ENCODE measurements around the gene WWTR1. TPM values are rescaled to one million over a fixed set of nuclear protein-coding genes. Genes with fewer than 3 reads are reported as not detected.

The WWTR1 gene
- total RNA-seq, 1 experiment from 2014 or later = 14.1 TPM

- no peak overlapping the region for H3K4me3 ChIP-seq (ENCODE audit: insufficient read depth, low read depth, low read length)
Measured at GRCh38 chr3:149512073-149512782, 145.6 kb downstream of the WWTR1 start.

GRCh38 chr3:149511040-149511626, 146.7 kb downstream of the WWTR1 start:
- no peak for DNase-seq
- Histone ChIP-seq H3K4me3 (ENCODE audit: insufficient read depth, low read depth, low read length) (no peak overlapping the region), H3K36me3 (replicated peaks; ENCODE audit: control insufficient read depth, insufficient read depth, low read length) (no peaks in the 10 kb centered on the region), H3K27me3 (ENCODE audit: control insufficient read depth, insufficient read depth, low read length) (no peaks in the 10 kb centered on the region)

More at GRCh38 chr3:149512073-149512782, 145.6 kb downstream of the WWTR1 start:
- Histone ChIP-seq H3K27me3 (ENCODE audit: control insufficient read depth, insufficient read depth, low read length) (no peaks in the 10 kb centered on the region), H3K36me3 (replicated peaks; ENCODE audit: control insufficient read depth, insufficient read depth, low read length) (no peaks in the 10 kb centered on the region)
- DNase-seq = peak; percentile 56

- no peak for DNase-seq
- Histone ChIP-seq H3K4me3 (ENCODE audit: insufficient read depth, low read depth, low read length) (no peak overlapping the region), H3K27me3 (ENCODE audit: control insufficient read depth, insufficient read depth, low read length) (no peaks in the 10 kb centered on the region), H3K36me3 (replicated peaks; ENCODE audit: control insufficient read depth, insufficient read depth, low read length) (no peaks in the 10 kb centered on the region)
Measured at GRCh38 chr3:149510480-149510879, 147.3 kb downstream of the WWTR1 start.

GRCh38 chr3:149509526-149509925, 148.3 kb downstream of the WWTR1 start:
- Histone ChIP-seq H3K4me3 (ENCODE audit: insufficient read depth, low read depth, low read length) (no peak overlapping the region), H3K36me3 (replicated peaks; ENCODE audit: control insufficient read depth, insufficient read depth, low read length) (no peaks in the 10 kb centered on the region), H3K27me3 (ENCODE audit: control insufficient read depth, insufficient read depth, low read length) (no peaks in the 10 kb centered on the region)
- no peak for DNase-seq

- Histone ChIP-seq H3K4me3 (ENCODE audit: insufficient read depth, low read depth, low read length) (no peak overlapping the region), H3K27me3 (ENCODE audit: control insufficient read depth, insufficient read depth, low read length) (no peaks in the 10 kb centered on the region), H3K36me3 (replicated peaks; ENCODE audit: control insufficient read depth, insufficient read depth, low read length) (no peaks in the 10 kb centered on the region)
- no peak for DNase-seq
Measured at GRCh38 chr3:149507491-149508324, 150.1 kb downstream of the WWTR1 start.

GRCh38 chr3:149506965-149507364, 150.9 kb downstream of the WWTR1 start:
- Histone ChIP-seq H3K27me3 (ENCODE audit: control insufficient read depth, insufficient read depth, low read length) (no peaks in the 10 kb centered on the region), H3K36me3 (replicated peaks; ENCODE audit: control insufficient read depth, insufficient read depth, low read length) (no peaks in the 10 kb centered on the region), H3K4me3 (ENCODE audit: insufficient read depth, low read depth, low read length) (no peak overlapping the region)
- no peak for DNase-seq

- no peak overlapping the region for H3K4me3 ChIP-seq (ENCODE audit: insufficient read depth, low read depth, low read length)
- H3K36me3 ChIP-seq (replicated peaks; ENCODE audit: control insufficient read depth, insufficient read depth, low read length) = no peaks in the 10 kb centered on the region
- no peaks in the 10 kb centered on the region for H3K27me3 ChIP-seq (ENCODE audit: control insufficient read depth, insufficient read depth, low read length)
- DNase-seq = no peak
Measured at GRCh38 chr3:149506540-149506939, 151.3 kb downstream of the WWTR1 start.

- no peaks in the 10 kb centered on the region for H3K36me3 ChIP-seq (replicated peaks; ENCODE audit: control insufficient read depth, insufficient read depth, low read length)
- no peaks in the 10 kb centered on the region for H3K27me3 ChIP-seq (ENCODE audit: control insufficient read depth, insufficient read depth, low read length)
- H3K4me3 ChIP-seq (ENCODE audit: insufficient read depth, low read depth, low read length) = no peak overlapping the region
- DNase-seq = no peak
Measured at GRCh38 chr3:149502438-149502837, 155.4 kb downstream of the WWTR1 start.

GRCh38 chr3:149501524-149501923, 156.3 kb downstream of the WWTR1 start:
- Histone ChIP-seq H3K4me3 (ENCODE audit: insufficient read depth, low read depth, low read length) (no peak overlapping the region), H3K36me3 (replicated peaks; ENCODE audit: control insufficient read depth, insufficient read depth, low read length) (no peaks in the 10 kb centered on the region), H3K27me3 (ENCODE audit: control insufficient read depth, insufficient read depth, low read length) (no peaks in the 10 kb centered on the region)
- no peak for DNase-seq

- Histone ChIP-seq H3K27me3 (ENCODE audit: control insufficient read depth, insufficient read depth, low read length) (no peaks in the 10 kb centered on the region), H3K4me3 (ENCODE audit: insufficient read depth, low read depth, low read length) (no peak overlapping the region), H3K36me3 (replicated peaks; ENCODE audit: control insufficient read depth, insufficient read depth, low read length) (no peaks in the 10 kb centered on the region)
- DNase-seq = no peak
Measured at GRCh38 chr3:149497966-149498670, 159.7 kb downstream of the WWTR1 start.

- no peaks in the 10 kb centered on the region for H3K27me3 ChIP-seq (ENCODE audit: control insufficient read depth, insufficient read depth, low read length)
Measured at GRCh38 chr3:149496891-149497290, 160.9 kb downstream of the WWTR1 start.

GRCh38 chr3:149495581-149496125, 162.2 kb downstream of the WWTR1 start:
- Histone ChIP-seq H3K4me3 (ENCODE audit: insufficient read depth, low read depth, low read length) (no peak overlapping the region), H3K36me3 (replicated peaks; ENCODE audit: control insufficient read depth, insufficient read depth, low read length) (no peaks in the 10 kb centered on the region), H3K27me3 (ENCODE audit: control insufficient read depth, insufficient read depth, low read length) (no peaks in the 10 kb centered on the region)
- no peak for DNase-seq

More at GRCh38 chr3:149496891-149497290, 160.9 kb downstream of the WWTR1 start:
- H3K36me3 ChIP-seq (replicated peaks; ENCODE audit: control insufficient read depth, insufficient read depth, low read length) = no peaks in the 10 kb centered on the region
- DNase-seq = no peak
- H3K4me3 ChIP-seq (ENCODE audit: insufficient read depth, low read depth, low read length) = no peak overlapping the region

- H3K27me3 ChIP-seq (ENCODE audit: control insufficient read depth, insufficient read depth, low read length) = no peaks in the 10 kb centered on the region
- no peak for DNase-seq
- H3K36me3 ChIP-seq (replicated peaks; ENCODE audit: control insufficient read depth, insufficient read depth, low read length) = no peaks in the 10 kb centered on the region
- no peak overlapping the region for H3K4me3 ChIP-seq (ENCODE audit: insufficient read depth, low read depth, low read length)
Measured at GRCh38 chr3:149494759-149495580, 162.9 kb downstream of the WWTR1 start.
